Muscle of leg (tissue), 11 donors: ENCODE measurements around the gene NCR3LG1. TPM values are rescaled to one million over a fixed set of nuclear protein-coding genes. Genes with fewer than 3 reads are reported as not detected.
A peak's percentile ranks its signal among the peaks of the same experiment; 100 is the strongest.

Experiments used
- DNase-seq: peaks from one replicate; pipeline ENCODE4 v3.0.0; 2013
- H3K27ac ChIP-seq: one replicate; pipeline ENCODE4 v1.5.1; 2013; ENCODE audit warnings: mild to moderate bottlenecking, low read length, control low read depth
- H3K27me3 ChIP-seq: one replicate; pipeline ENCODE4 v1.6.1; 2013; ENCODE audit warnings: low read length; ENCODE audit not compliant: control insufficient read depth, insufficient read depth
- H3K36me3 ChIP-seq: one replicate; pipeline ENCODE4 v1.6.1; 2013; ENCODE audit warnings: low read length; ENCODE audit not compliant: control insufficient read depth, insufficient read depth
- H3K4me1 ChIP-seq: one replicate; pipeline ENCODE4 v1.6.1; 2013; ENCODE audit warnings: low read length; ENCODE audit not compliant: control insufficient read depth, insufficient read depth
- H3K4me3 ChIP-seq: one replicate; pipeline ENCODE4 v1.5.1; 2013; ENCODE audit warnings: low read length, control low read depth
- H3K9me3 ChIP-seq: replicated peaks from 2 replicates; pipeline ENCODE4 v1.6.1; 2013; ENCODE audit warnings: low read depth, low read length; ENCODE audit not compliant: control insufficient read depth
- WGBS: methylation state at CpG from one replicate; pipeline ENCODE4 v1.1.5; 2013; ENCODE audit warnings: missing lambda C conversion rate; ENCODE audit not compliant: insufficient coverage; 5-methylcytosine and 5-hydroxymethylcytosine counted together
- polyA plus RNA-seq, 8 donors: library from polyadenylated mRNA; unstranded; fragments of 120-200 nt; gene quantifications; one replicate each; pipeline versions ENCODE4 v1.2.1 to v1.2.3, GENCODE V29; 2013; ENCODE audit warnings: inconsistent platforms in 1 of 8, low replicate concordance in 1 of 8; ENCODE audit not compliant: insufficient read length in 8 of 8, insufficient read depth in 1 of 8
- total RNA-seq: library from RNA; stranded (reverse); fragments of 120-200 nt; gene quantifications from one replicate; pipeline ENCODE4 v1.2.4, GENCODE V29; 2013

NCR3LG1 gene
- total and polyA plus RNA-seq, 9 donors, result 0.31 to 0.96 (median 0.36) TPM

- WGBS, result 83% methylated on average over 8 of the region's 8 CpGs
- Histone ChIP-seq H3K4me3 (no peak overlapping the region), H3K9me3 (no peaks in the 10 kb centered on the region), H3K4me1 (peaks cover 26% of the 10 kb centered on the region), H3K27me3 (no peaks in the 10 kb centered on the region), H3K27ac (no peak overlapping the region), H3K36me3 (no peaks in the 10 kb centered on the region)
- no peak for DNase-seq
These were observed 50.2 kb downstream of the NCR3LG1 start for GRCh38 chr11:17401841-17402240.

GRCh38 chr11:17402486-17402885, 50.9 kb downstream of the NCR3LG1 start:
- Histone ChIP-seq H3K4me1 (peaks cover 26% of the 10 kb centered on the region), H3K4me3 (no peak overlapping the region), H3K27me3 (no peaks in the 10 kb centered on the region), H3K9me3 (no peaks in the 10 kb centered on the region), H3K27ac (no peak overlapping the region), H3K36me3 (no peaks in the 10 kb centered on the region)
- WGBS, result 90% methylated on average over 7 of the region's 8 CpGs
- no peak for DNase-seq

GRCh38 chr11:17403980-17404759, 52.6 kb downstream of the NCR3LG1 start:
- Histone ChIP-seq H3K27ac (no peak overlapping the region), H3K27me3 (no peaks in the 10 kb centered on the region), H3K9me3 (no peaks in the 10 kb centered on the region), H3K4me3 (no peak overlapping the region), H3K36me3 (no peaks in the 10 kb centered on the region), H3K4me1 (peaks cover 26% of the 10 kb centered on the region)
- no peak for DNase-seq
- WGBS, result 82% methylated on average over 6 of the region's 18 CpGs

GRCh38 chr11:17405232-17406005, 53.8 kb downstream of the NCR3LG1 start:
- peaks cover 26% of the 10 kb centered on the region for H3K4me1 ChIP-seq
- 31% methylated on average over 13 of the region's 15 CpGs for WGBS
- no peak overlapping the region for H3K4me3 ChIP-seq
- H3K36me3 ChIP-seq, result no peaks in the 10 kb centered on the region
- DNase-seq, result peak; percentile 73
- H3K27ac ChIP-seq, result peak overlapping the region; percentile 31
- no peaks in the 10 kb centered on the region for H3K9me3 ChIP-seq
- peaks cover 2% of the 10 kb centered on the region for H3K27me3 ChIP-seq

- 89% methylated on average over 7 of the region's 8 CpGs for WGBS
- no peak overlapping the region for H3K4me3 ChIP-seq
- peaks cover 22% of the 10 kb centered on the region for H3K4me1 ChIP-seq
- no peak for DNase-seq
- no peaks in the 10 kb centered on the region for H3K9me3 ChIP-seq
- peaks cover 2% of the 10 kb centered on the region for H3K27me3 ChIP-seq
- H3K27ac ChIP-seq, result peak overlapping the region; percentile 26
- H3K36me3 ChIP-seq, result no peaks in the 10 kb centered on the region
These were observed 54.6 kb downstream of the NCR3LG1 start for GRCh38 chr11:17406082-17406817.

GRCh38 chr11:17406818-17407149, 55.2 kb downstream of the NCR3LG1 start:
- no peaks in the 10 kb centered on the region for H3K9me3 ChIP-seq

GRCh38 chr11:17407575-17407974, 56.0 kb downstream of the NCR3LG1 start:
- no peak overlapping the region for H3K27ac ChIP-seq
- DNase-seq, result no peak
- H3K27me3 ChIP-seq, result peaks cover 2% of the 10 kb centered on the region
- 93% methylated on average over 2 of the region's 2 CpGs for WGBS
- no peak overlapping the region for H3K4me3 ChIP-seq
- no peaks in the 10 kb centered on the region for H3K9me3 ChIP-seq
- peaks cover 17% of the 10 kb centered on the region for H3K4me1 ChIP-seq
- H3K36me3 ChIP-seq, result no peaks in the 10 kb centered on the region

More at GRCh38 chr11:17406818-17407149, 55.2 kb downstream of the NCR3LG1 start:
- H3K4me1 ChIP-seq, result peaks cover 17% of the 10 kb centered on the region
- WGBS, result 90% methylated on average over 13 of the region's 13 CpGs
- DNase-seq, result no peak
- no peak overlapping the region for H3K27ac ChIP-seq
- H3K27me3 ChIP-seq, result peaks cover 2% of the 10 kb centered on the region
- H3K36me3 ChIP-seq, result no peaks in the 10 kb centered on the region
- H3K4me3 ChIP-seq, result no peak overlapping the region

GRCh38 chr11:17408026-17408425, 56.4 kb downstream of the NCR3LG1 start:
- Histone ChIP-seq H3K4me1 (peaks cover 17% of the 10 kb centered on the region), H3K27ac (no peak overlapping the region), H3K4me3 (no peak overlapping the region), H3K36me3 (no peaks in the 10 kb centered on the region), H3K27me3 (peaks cover 2% of the 10 kb centered on the region), H3K9me3 (no peaks in the 10 kb centered on the region)
- no peak for DNase-seq
- no CpG with 5 or more reads among the region's 2 CpGs for WGBS

GRCh38 chr11:17408641-17409040, 57.0 kb downstream of the NCR3LG1 start:
- H3K27ac ChIP-seq, result no peak overlapping the region
- no peak for DNase-seq
- H3K27me3 ChIP-seq, result peaks cover 2% of the 10 kb centered on the region
- peaks cover 17% of the 10 kb centered on the region for H3K4me1 ChIP-seq
- no peak overlapping the region for H3K4me3 ChIP-seq
- no peaks in the 10 kb centered on the region for H3K36me3 ChIP-seq
- no peaks in the 10 kb centered on the region for H3K9me3 ChIP-seq
- 88% methylated on average over 6 of the region's 7 CpGs for WGBS
